Breast epithelium (tissue), 3 donors: ENCODE measurements around the gene RHOJ.

Experiments
- POLR2A ChIP-seq: fragments of 450-650 bp; IDR thresholded peaks from one replicate; pipeline ENCODE4 v1.6.1; 2016; ENCODE audit warnings: antibody characterized with exemption, mild to moderate bottlenecking, moderate library complexity
- TF ChIP-seq, protein P1 (sequence below), 3 donors: fragments of 450-650 bp; IDR thresholded peaks; one replicate each; pipeline ENCODE4 v1.5.1; 2016 to 2017; ENCODE audit warnings: antibody characterized with exemption in 3 of 3, mild to moderate bottlenecking in 3 of 3, moderate library complexity in 3 of 3

- TF ChIP-seq, protein P1, sequence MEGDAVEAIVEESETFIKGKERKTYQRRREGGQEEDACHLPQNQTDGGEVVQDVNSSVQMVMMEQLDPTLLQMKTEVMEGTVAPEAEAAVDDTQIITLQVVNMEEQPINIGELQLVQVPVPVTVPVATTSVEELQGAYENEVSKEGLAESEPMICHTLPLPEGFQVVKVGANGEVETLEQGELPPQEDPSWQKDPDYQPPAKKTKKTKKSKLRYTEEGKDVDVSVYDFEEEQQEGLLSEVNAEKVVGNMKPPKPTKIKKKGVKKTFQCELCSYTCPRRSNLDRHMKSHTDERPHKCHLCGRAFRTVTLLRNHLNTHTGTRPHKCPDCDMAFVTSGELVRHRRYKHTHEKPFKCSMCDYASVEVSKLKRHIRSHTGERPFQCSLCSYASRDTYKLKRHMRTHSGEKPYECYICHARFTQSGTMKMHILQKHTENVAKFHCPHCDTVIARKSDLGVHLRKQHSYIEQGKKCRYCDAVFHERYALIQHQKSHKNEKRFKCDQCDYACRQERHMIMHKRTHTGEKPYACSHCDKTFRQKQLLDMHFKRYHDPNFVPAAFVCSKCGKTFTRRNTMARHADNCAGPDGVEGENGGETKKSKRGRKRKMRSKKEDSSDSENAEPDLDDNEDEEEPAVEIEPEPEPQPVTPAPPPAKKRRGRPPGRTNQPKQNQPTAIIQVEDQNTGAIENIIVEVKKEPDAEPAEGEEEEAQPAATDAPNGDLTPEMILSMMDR (IDR thresholded peaks at IDR 0.05), result no peak
- no peak for TF ChIP-seq POLR2A
These were observed 86.6 kb downstream of the RHOJ start for GRCh38 chr14:63290741-63291430.
